Activated naive CD8-positive, alpha-beta T cell (primary cell): Measurements from ENCODE around the gene CDSN.

Source experiments
- H3K27ac Mint-ChIP-seq: one replicate; pipeline ENCODE4 v1.8.0; 2021; ENCODE audit warnings: mixed read lengths
- H3K27me3 Mint-ChIP-seq: one replicate; pipeline ENCODE4 v1.8.0; 2021; ENCODE audit warnings: mixed read lengths
- H3K36me3 Mint-ChIP-seq: one replicate; pipeline ENCODE4 v1.8.0; 2021; ENCODE audit warnings: mixed read lengths
- H3K4me1 Mint-ChIP-seq: one replicate; pipeline ENCODE4 v1.8.0; 2021; ENCODE audit warnings: low read depth, mixed read lengths
- H3K4me3 Mint-ChIP-seq: one replicate; pipeline ENCODE4 v1.8.0; 2021; ENCODE audit warnings: mild to moderate bottlenecking, mixed read lengths
- H3K9me3 Mint-ChIP-seq: one replicate; pipeline ENCODE4 v1.8.0; 2021; ENCODE audit warnings: low read depth, mixed read lengths

CDSN gene

GRCh38 chr6:31157513-31158139 is 37.4 kb upstream of the CDSN start, which contains the start of gene CCHCR1:
Gene CCHCR1, minus strand, starts transcription at chr6:31157802. Its CDS starts 202 bp downstream, at chr6:31157600.
- Mint-ChIP-seq H3K4me3 (peak within 1 kb of the TSS; percentile 97), H3K9me3 (no peaks in the 10 kb centered on the region), H3K27ac (peak within 1 kb of the TSS; percentile 86), H3K4me1 (peaks cover 23% of the 10 kb centered on the region), H3K27me3 (no peaks in the 10 kb centered on the region), H3K36me3 (peaks cover 2% of the 10 kb centered on the region)

- Mint-ChIP-seq H3K36me3 (peaks cover 2% of the 10 kb centered on the region), H3K4me1 (peaks cover 23% of the 10 kb centered on the region), H3K27ac (no peak overlapping the region), H3K27me3 (no peaks in the 10 kb centered on the region), H3K4me3 (peak overlapping the region; percentile 97), H3K9me3 (no peaks in the 10 kb centered on the region)
Observed at GRCh38 chr6:31156641-31157040, 36.4 kb upstream of the CDSN start.

- H3K9me3 Mint-ChIP-seq = no peaks in the 10 kb centered on the region
- H3K4me3 Mint-ChIP-seq = no peak overlapping the region
- H3K27me3 Mint-ChIP-seq = no peaks in the 10 kb centered on the region
- H3K4me1 Mint-ChIP-seq = peaks cover 19% of the 10 kb centered on the region
- H3K36me3 Mint-ChIP-seq = peaks cover 2% of the 10 kb centered on the region
- H3K27ac Mint-ChIP-seq = no peak overlapping the region
Observed at GRCh38 chr6:31154436-31154835, 34.2 kb upstream of the CDSN start.

GRCh38 chr6:31152781-31153180 is 32.5 kb upstream of the CDSN start:
- H3K9me3 Mint-ChIP-seq = no peaks in the 10 kb centered on the region
- H3K36me3 Mint-ChIP-seq = peaks cover 2% of the 10 kb centered on the region

GRCh38 chr6:31149827-31150447 is 29.7 kb upstream of the CDSN start:
- no peak overlapping the region for H3K27ac Mint-ChIP-seq
- no peaks in the 10 kb centered on the region for H3K4me1 Mint-ChIP-seq
- H3K9me3 Mint-ChIP-seq = no peaks in the 10 kb centered on the region
- peaks cover 2% of the 10 kb centered on the region for H3K36me3 Mint-ChIP-seq
- no peak overlapping the region for H3K4me3 Mint-ChIP-seq
- H3K27me3 Mint-ChIP-seq = no peaks in the 10 kb centered on the region

More at GRCh38 chr6:31152781-31153180, 32.5 kb upstream of the CDSN start:
- H3K27ac Mint-ChIP-seq = no peak overlapping the region
- H3K4me1 Mint-ChIP-seq = peaks cover 7% of the 10 kb centered on the region
- no peaks in the 10 kb centered on the region for H3K27me3 Mint-ChIP-seq
- no peak overlapping the region for H3K4me3 Mint-ChIP-seq

- no peak overlapping the region for H3K4me3 Mint-ChIP-seq
- no peaks in the 10 kb centered on the region for H3K27me3 Mint-ChIP-seq
- H3K27ac Mint-ChIP-seq = no peak overlapping the region
- peaks cover 2% of the 10 kb centered on the region for H3K36me3 Mint-ChIP-seq
- no peaks in the 10 kb centered on the region for H3K9me3 Mint-ChIP-seq
- H3K4me1 Mint-ChIP-seq = no peaks in the 10 kb centered on the region
Observed at GRCh38 chr6:31145386-31145785, 25.1 kb upstream of the CDSN start.

GRCh38 chr6:31144970-31145340 is 24.7 kb upstream of the CDSN start:
- Mint-ChIP-seq H3K4me3 (no peak overlapping the region), H3K36me3 (peaks cover 2% of the 10 kb centered on the region), H3K27ac (no peak overlapping the region), H3K9me3 (no peaks in the 10 kb centered on the region), H3K4me1 (no peaks in the 10 kb centered on the region), H3K27me3 (no peaks in the 10 kb centered on the region)

GRCh38 chr6:31144296-31144969 is 24.2 kb upstream of the CDSN start:
- Mint-ChIP-seq H3K27me3 (no peaks in the 10 kb centered on the region), H3K4me1 (no peaks in the 10 kb centered on the region), H3K9me3 (no peaks in the 10 kb centered on the region), H3K27ac (no peak overlapping the region), H3K4me3 (no peak overlapping the region), H3K36me3 (peaks cover 2% of the 10 kb centered on the region)

- Mint-ChIP-seq H3K27me3 (no peaks in the 10 kb centered on the region), H3K36me3 (peaks cover 2% of the 10 kb centered on the region), H3K4me3 (no peak overlapping the region), H3K27ac (no peak overlapping the region), H3K9me3 (no peaks in the 10 kb centered on the region), H3K4me1 (peaks cover 2% of the 10 kb centered on the region)
Observed at GRCh38 chr6:31143148-31143547, 22.9 kb upstream of the CDSN start.

GRCh38 chr6:31142361-31142761 is 22.1 kb upstream of the CDSN start:
- Mint-ChIP-seq H3K4me3 (no peak overlapping the region), H3K4me1 (peaks cover 7% of the 10 kb centered on the region), H3K36me3 (peaks cover 1% of the 10 kb centered on the region), H3K9me3 (no peaks in the 10 kb centered on the region), H3K27me3 (no peaks in the 10 kb centered on the region), H3K27ac (no peak overlapping the region)

- no peaks in the 10 kb centered on the region for H3K9me3 Mint-ChIP-seq
- H3K27ac Mint-ChIP-seq = no peak overlapping the region
- peaks cover 7% of the 10 kb centered on the region for H3K4me1 Mint-ChIP-seq
- no peak overlapping the region for H3K4me3 Mint-ChIP-seq
- no peaks in the 10 kb centered on the region for H3K36me3 Mint-ChIP-seq
- no peaks in the 10 kb centered on the region for H3K27me3 Mint-ChIP-seq
Observed at GRCh38 chr6:31140643-31141042, 20.4 kb upstream of the CDSN start.

GRCh38 chr6:31139599-31139998 is 19.4 kb upstream of the CDSN start:
- H3K27ac Mint-ChIP-seq = no peak overlapping the region
- no peaks in the 10 kb centered on the region for H3K27me3 Mint-ChIP-seq
- H3K9me3 Mint-ChIP-seq = no peaks in the 10 kb centered on the region
- H3K36me3 Mint-ChIP-seq = no peaks in the 10 kb centered on the region
- H3K4me3 Mint-ChIP-seq = no peak overlapping the region
- peaks cover 7% of the 10 kb centered on the region for H3K4me1 Mint-ChIP-seq

- Mint-ChIP-seq H3K27me3 (no peaks in the 10 kb centered on the region), H3K9me3 (no peaks in the 10 kb centered on the region), H3K36me3 (no peaks in the 10 kb centered on the region), H3K4me3 (no peak within 1 kb of the TSS), H3K27ac (no peak within 1 kb of the TSS), H3K4me1 (peaks cover 7% of the 10 kb centered on the region)
Observed at GRCh38 chr6:31138982-31139381, 18.7 kb upstream of the CDSN start, which contains the start of gene PSORS1C2. Gene PSORS1C2, minus strand, starts transcription at chr6:31139066. Its CDS starts 40 bp downstream, at chr6:31139026.

GRCh38 chr6:31135710-31136109 is 15.5 kb upstream of the CDSN start:
- no peak overlapping the region for H3K4me3 Mint-ChIP-seq
- H3K27ac Mint-ChIP-seq = no peak overlapping the region
- no peaks in the 10 kb centered on the region for H3K36me3 Mint-ChIP-seq
- no peaks in the 10 kb centered on the region for H3K9me3 Mint-ChIP-seq
- H3K27me3 Mint-ChIP-seq = no peaks in the 10 kb centered on the region
- H3K4me1 Mint-ChIP-seq = peaks cover 7% of the 10 kb centered on the region

GRCh38 chr6:31132806-31133205 is 12.6 kb upstream of the CDSN start:
- Mint-ChIP-seq H3K9me3 (no peaks in the 10 kb centered on the region), H3K4me3 (no peak overlapping the region), H3K27me3 (no peaks in the 10 kb centered on the region), H3K36me3 (no peaks in the 10 kb centered on the region), H3K27ac (no peak overlapping the region), H3K4me1 (peaks cover 11% of the 10 kb centered on the region)
